Right lobe of liver (tissue), 6 donors: ENCODE data around the gene HCN4. TPM values are rescaled to one million over a fixed set of nuclear protein-coding genes. Genes with fewer than 3 reads are reported as not detected.

Experiments
- ATAC-seq, 4 donors: fragments of 200-7000 bp; cut with Tn5 transposase; one replicate each; pipeline ENCODE4 v1.9.1; 2020; ENCODE audit warnings: mild to moderate bottlenecking in 4 of 4, moderate library complexity in 4 of 4
- DNase-seq, 3 donors: peaks; one replicate each; pipeline ENCODE4 v3.0.0-alpha.2; 2020
- H3K27ac ChIP-seq, 3 donors: fragments of 200-600 bp; one replicate each; pipeline ENCODE4 v1.8.0; 2022
- H3K27me3 ChIP-seq, 2 donors: fragments of 200-600 bp; one replicate each; pipeline ENCODE4 v1.8.0; 2022
- H3K36me3 ChIP-seq, 4 donors: fragments of 200-600 bp; sonication (generic) in 1 of 4; one replicate each; pipeline versions ENCODE4 v1.5.1 to v1.8.0; 2017 to 2022; ENCODE audit warnings: control low read depth in 1 of 4
- H3K4me1 ChIP-seq, 4 donors: fragments of 200-600 bp; sonication (generic) in 1 of 4; one replicate each; pipeline versions ENCODE4 v1.5.1 to v1.8.0; 2017 to 2022; ENCODE audit warnings: control low read depth in 1 of 4
- H3K4me3 ChIP-seq, 3 donors: fragments of 200-600 bp; one replicate each; pipeline ENCODE4 v1.8.0; 2022
- H3K9me3 ChIP-seq, 4 donors: fragments of 200-600 bp; sonication (generic) in 1 of 4; one replicate each; pipeline versions ENCODE4 v1.5.1 to v1.8.0; 2017 to 2022; ENCODE audit warnings: control low read depth in 1 of 4
- CTCF ChIP-seq, 4 donors: fragments of 200-600 bp in 3 of 4; fragments of 450-650 bp in 1 of 4; IDR thresholded peaks; one replicate each; pipeline versions ENCODE4 v1.5.1 to v1.8.0; 2016 to 2022; ENCODE audit warnings: antibody characterized with exemption in 4 of 4, mild to moderate bottlenecking in 2 of 4
- POLR2A ChIP-seq: fragments of 450-650 bp; IDR thresholded peaks from one replicate; pipeline ENCODE4 v1.6.1; 2017; ENCODE audit warnings: antibody characterized with exemption, mild to moderate bottlenecking
- WGBS: methylation state at CpG from one replicate; pipeline ENCODE4 v1.1.6; 2018; ENCODE audit warnings: low coverage, low lambda C conversion rate; ENCODE audit not compliant: insufficient coverage; ENCODE audit errors: missing lambda C conversion rate; 5-methylcytosine and 5-hydroxymethylcytosine counted together
- intact Hi-C, 2 donors: fragments of 100-400 bp; cut with DNase I; formaldehyde crosslinking; loops; one replicate each; pipeline versions ENCODE4 v1.11.2 to v1.14.1; 2022
- total RNA-seq, 6 experiments: library from RNA; depleted of rRNA in 2 of 6; stranded (reverse); fragments of >200 nt in 2 of 6; fragmentation: NEBNext Ultra II Directional in 3 of 6; extraction: Animal tissue kit (Norgen Biotek cat#: 25700) in 3 of 6; gene quantifications; one replicate each; pipeline versions ENCODE4 v1.1.0 to v1.2.4, GENCODE V29; 2016 to 2023
- donor health status: DM: no; HTN: yes; CAD: no.
- donor health status: DM: no; HTN: no; CAD: no.
- donor health status: DM: no; HTN: no; CAD: no.
- donor health status: DM: no; HTN: yes; CAD: no.
- donor health status: DM: no; HTN: yes; CAD: no.

The HCN4 gene
- total RNA-seq, 6 experiments from 2014 or later = 0.06 TPM; not detected in 5

GRCh38 chr15:73296609-73297353 is 72.0 kb downstream of the HCN4 start:
- H3K9me3 ChIP-seq = no peaks in the 10 kb centered on the region
- ATAC-seq (no peak), DNase-seq (no peak)
- TF ChIP-seq POLR2A = no peak
- TF ChIP-seq CTCF (IDR thresholded peaks at IDR 0.05) = no peak
- H3K27me3 ChIP-seq = no peaks in the 10 kb centered on the region
- H3K4me1 ChIP-seq = peaks cover 0 to 11% (median 7%) of the 10 kb centered on the region in 4 donors
- intact Hi-C loops = no loop called here
- 84% methylated on average over 6 of the region's 9 CpGs for WGBS
- no peak overlapping the region for H3K4me3 ChIP-seq
- H3K27ac ChIP-seq = no peak overlapping the region
- peaks cover 0 to 3% (median 0%) of the 10 kb centered on the region in 4 donors for H3K36me3 ChIP-seq

- H3K4me1 ChIP-seq = peaks cover 0 to 11% (median 7%) of the 10 kb centered on the region in 4 donors
- WGBS = 59% methylated on average over 3 of the region's 6 CpGs
- no peak overlapping the region for H3K27ac ChIP-seq
- intact Hi-C loops = no loop called here
- TF ChIP-seq CTCF (IDR thresholded peaks at IDR 0.05) (no peak), POLR2A (no peak)
- peaks cover 0 to 3% (median 0%) of the 10 kb centered on the region in 4 donors for H3K36me3 ChIP-seq
- H3K9me3 ChIP-seq = no peaks in the 10 kb centered on the region
- ATAC-seq (peak in 2 of 4 donors; percentile 20 to 23), DNase-seq (no peak)
- no peaks in the 10 kb centered on the region for H3K27me3 ChIP-seq
- H3K4me3 ChIP-seq = no peak overlapping the region
These were observed 73.0 kb downstream of the HCN4 start for GRCh38 chr15:73295630-73296286.

GRCh38 chr15:73293773-73294172 is 75.0 kb downstream of the HCN4 start:
- 45% methylated on average over 4 of the region's 4 CpGs for WGBS
- no peaks in the 10 kb centered on the region for H3K9me3 ChIP-seq
- no peak overlapping the region for H3K27ac ChIP-seq
- intact Hi-C loops = no loop called here
- no peak for DNase-seq
- H3K27me3 ChIP-seq = no peaks in the 10 kb centered on the region
- TF ChIP-seq POLR2A (no peak), CTCF (IDR thresholded peaks at IDR 0.05) (no peak)
- ATAC-seq = peak; percentile 86 to 97 (median 90)
- peaks cover 0 to 11% (median 7%) of the 10 kb centered on the region in 4 donors for H3K4me1 ChIP-seq
- no peak overlapping the region for H3K4me3 ChIP-seq
- H3K36me3 ChIP-seq = peaks cover 0 to 8% (median 0%) of the 10 kb centered on the region in 4 donors

- H3K4me3 ChIP-seq = no peak overlapping the region
- peaks cover 0 to 11% (median 0%) of the 10 kb centered on the region in 4 donors for H3K36me3 ChIP-seq
- WGBS = 88% methylated on average over 1 of the region's 1 CpG
These were observed 77.3 kb downstream of the HCN4 start for GRCh38 chr15:73291441-73291840.

More at GRCh38 chr15:73291441-73291840, 77.3 kb downstream of the HCN4 start:
- DNase-seq (no peak), ATAC-seq (no peak)
- intact Hi-C loops = no loop called here
- no peak for TF ChIP-seq POLR2A
- TF ChIP-seq CTCF (IDR thresholded peaks at IDR 0.05) = no peak
- Histone ChIP-seq H3K9me3 (no peaks in the 10 kb centered on the region), H3K27ac (no peak overlapping the region), H3K27me3 (no peaks in the 10 kb centered on the region), H3K4me1 (peaks cover 0 to 11% (median 7%) of the 10 kb centered on the region in 4 donors)
